Left renal cortex interstitium (tissue), 4 donors: Measurements from ENCODE around the gene TNFAIP8L3. TPM values are rescaled to one million over a fixed set of nuclear protein-coding genes. Genes with fewer than 3 reads are reported as not detected.

Experiments
- DNase-seq, 4 donors: peaks; one replicate each; pipeline ENCODE4 v3.0.0-alpha.2; 2013; ENCODE audit warnings: low read depth in 4 of 4, low spot score in 2 of 4, missing footprints in 1 of 4
- polyA plus RNA-seq, 4 donors: library from polyadenylated mRNA; unstranded; fragments of 120-200 nt; gene quantifications; one replicate each; pipeline ENCODE4 v1.2.1, GENCODE V29; 2013; ENCODE audit not compliant: insufficient read length in 4 of 4

TNFAIP8L3 gene
- polyA plus RNA-seq, 4 donors = 1.4 to 2.4 (median 1.6) TPM

DNA sequence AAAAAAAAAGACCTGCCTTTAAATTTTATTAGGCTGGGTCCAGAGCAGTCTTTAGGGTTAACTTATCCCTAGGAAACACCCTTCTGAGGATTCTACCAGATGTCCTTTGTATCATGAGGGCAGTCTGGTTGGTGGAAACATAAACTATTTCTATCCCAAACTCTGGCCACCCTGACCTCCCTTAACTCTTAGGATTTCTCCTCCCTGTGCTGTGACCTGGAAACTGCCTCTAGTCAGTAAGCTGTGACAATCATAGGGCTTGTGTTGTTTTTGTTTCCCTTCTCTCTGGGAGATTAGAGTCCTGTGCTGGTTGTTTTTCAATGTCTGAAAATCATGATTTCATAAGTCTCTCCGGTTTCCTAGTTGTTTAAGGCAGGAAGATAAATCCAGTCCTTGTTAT is 78.1 kb downstream of the TNFAIP8L3 start:
- DNase-seq = no peak

DNA sequence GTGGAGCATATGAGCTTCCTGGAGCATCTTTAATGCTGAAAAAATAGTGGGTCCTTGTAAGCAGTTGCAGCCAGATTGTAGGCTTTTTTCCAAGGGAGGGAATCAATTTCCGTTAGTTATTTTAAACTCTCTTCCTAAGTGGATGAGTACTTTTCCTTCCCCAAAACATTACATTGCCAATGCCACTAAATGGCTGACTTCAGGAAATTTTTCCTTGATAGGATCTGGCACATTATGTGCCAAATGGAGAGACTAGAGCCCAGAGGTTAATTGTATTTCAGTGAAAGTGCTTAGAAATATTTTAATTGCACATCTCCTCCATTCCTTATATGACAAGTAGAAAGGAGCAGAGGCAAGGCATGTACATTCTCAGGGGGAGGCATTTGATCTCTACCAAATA is 83.5 kb downstream of the TNFAIP8L3 start:
- DNase-seq = no peak

DNA sequence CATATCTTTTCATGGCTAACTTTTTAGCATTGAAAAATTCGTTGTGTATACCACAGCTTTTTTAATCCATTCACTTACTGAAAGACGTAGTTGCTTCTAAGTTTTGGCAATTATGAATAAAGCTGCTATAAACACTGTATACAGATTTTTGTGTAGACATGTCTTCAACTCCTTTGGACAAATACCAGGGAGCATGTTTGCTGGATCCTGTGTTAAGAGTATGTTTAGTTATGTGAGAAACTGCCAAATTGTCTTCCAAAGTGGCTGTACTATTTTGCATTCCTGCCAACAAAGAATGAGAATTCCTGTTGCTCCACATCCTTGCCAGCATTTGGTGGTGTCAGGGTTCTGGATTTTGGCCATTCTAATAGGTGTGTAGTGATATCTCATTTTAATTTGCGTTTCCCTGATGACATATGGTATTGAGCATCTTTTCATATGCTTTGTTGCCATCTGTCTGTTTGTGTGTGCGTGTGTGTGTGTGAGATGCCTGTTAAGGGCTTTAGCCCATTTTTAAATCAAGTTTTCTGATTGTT is 87.5 kb downstream of the TNFAIP8L3 start:
- DNase-seq = no peak

Other genes with a start within 250 kb of the TNFAIP8L3 start
- 10 to 100 TPM in 1 of 4 donors, 1 to 10 TPM in 3; 8.1 to 10.5 (median 8.4) TPM for gene AP4E1, start 186.2 kb downstream of the TNFAIP8L3 start, polyA plus RNA-seq
- under 1 TPM in 2 of 4 donors, not detected in 2; 0.14 to 0.99 TPM for gene CYP19A1, start 243.7 kb upstream of the TNFAIP8L3 start, polyA plus RNA-seq
- under 1 TPM; 0.18 to 0.62 (median 0.27) TPM for gene GLDN, start 246.7 kb upstream of the TNFAIP8L3 start, polyA plus RNA-seq